A549 (cell line): Measurements from ENCODE around the gene PRR18. TPM values are rescaled to one million over a fixed set of nuclear protein-coding genes. Genes with fewer than 3 reads are reported as not detected.

Experiments
- ATAC-seq, 2 experiments: fragments of 200-7000 bp in 1 of 2; fragments of >200 bp in 1 of 2; cut with Nextera tagmentation in 1 of 2; cut with Tn5 transposase in 1 of 2; 3 replicates each; pipeline versions ENCODE4 v1.8.0 to v1.9.1; 2018 to 2020; ENCODE audit warnings: mild to moderate bottlenecking in 1 of 2, moderate library complexity in 1 of 2
- CTCF ChIA-PET: fragments of 300-600 bp; sonication (Branson Sonifier 250); formaldehyde crosslinking; extraction: SDS; loops from one replicate; lab custom pipeline; 2021; ENCODE audit warnings: antibody characterized with exemption, inconsistent platforms; lab: Yijun Ruan, JAX
- POLR2A ChIA-PET: fragments of 350-600 bp; formaldehyde crosslinking; extraction: SDS; loops from one replicate; lab custom pipeline; 2021; ENCODE audit warnings: antibody characterized with exemption, inconsistent platforms; lab: Yijun Ruan, JAX
- DNase-seq, 2 experiments: peaks; one replicate each; pipeline versions ENCODE4 v3.0.0 to v3.0.0-alpha.2; 2011 to 2016; ENCODE audit warnings: low read depth in 1 of 2, low spot score in 1 of 2
- FAIRE-seq: peaks from 2 replicates; lab custom pipeline; 2011; peaks lifted over from hg19 to GRCh38; lab: Jason Lieb, UNC
- H3K27ac ChIP-seq, 2 experiments: fragments of >200 bp; sonication (Bioruptor Twin); formaldehyde crosslinking; 3 replicates each; pipeline ENCODE4 v1.5.1; 2016 to 2017
- H3K4me1 ChIP-seq: fragments of >200 bp; sonication (Bioruptor Twin); formaldehyde crosslinking; 3 replicates; pipeline ENCODE4 v1.6.1; 2016
- H3K4me2 ChIP-seq: fragments of >200 bp; sonication (Bioruptor Twin); formaldehyde crosslinking; 3 replicates; pipeline ENCODE4 v1.6.1; 2016
- H3K4me3 ChIP-seq: fragments of >200 bp; sonication (Bioruptor Twin); formaldehyde crosslinking; 3 replicates; pipeline ENCODE4 v1.5.1; 2016
- H3K9me3 ChIP-seq: fragments of >200 bp; sonication (Bioruptor Twin); formaldehyde crosslinking; 3 replicates; pipeline ENCODE4 v1.6.1; 2016
- CBX2 ChIP-seq: fragments of 200-600 bp; sonication (generic); IDR thresholded peaks from 2 replicates; pipeline ENCODE4 v1.6.1; 2016; ENCODE audit warnings: low read depth, mild to moderate bottlenecking, borderline replicate concordance
- CEBPB ChIP-seq, 2 experiments: fragments of >200 bp in 1 of 2; sonication (Bioruptor Twin) in 1 of 2; formaldehyde crosslinking in 1 of 2; IDR thresholded peaks; 2 replicates each; pipeline ENCODE4 v1.6.1; 2012 to 2016
- CHD4 ChIP-seq: fragments of 200-600 bp; sonication (generic); IDR thresholded peaks from 2 replicates; pipeline ENCODE4 v1.6.1; 2016; ENCODE audit warnings: antibody characterized with exemption, mild to moderate bottlenecking, borderline replicate concordance
- ESRRA ChIP-seq: fragments of 150-350 bp; IDR thresholded peaks from 2 replicates; pipeline ENCODE4 v1.6.1; 2014; ENCODE audit warnings: mild to moderate bottlenecking, low read length, borderline replicate concordance
- FOXS1 ChIP-seq: fragments of 250-450 bp; sonication (Bioruptor Pico); IDR thresholded peaks from 2 replicates; pipeline ENCODE4 v1.5.0; 2020; ENCODE audit warnings: mild to moderate bottlenecking, moderate library complexity
- HDAC2 ChIP-seq: fragments of 200-600 bp; sonication (generic); IDR thresholded peaks from 2 replicates; pipeline ENCODE4 v1.6.1; 2016
- HOXA7 ChIP-seq: fragments of 250-450 bp; sonication (Bioruptor Pico); IDR thresholded peaks from 2 replicates; pipeline ENCODE4 v1.5.0; 2020; ENCODE audit warnings: mild to moderate bottlenecking, moderate library complexity
- KDM1A ChIP-seq: fragments of 200-600 bp; sonication (generic); IDR thresholded peaks from 2 replicates; pipeline ENCODE4 v1.6.1; 2016; ENCODE audit warnings: low read depth, mild to moderate bottlenecking
- MYC ChIP-seq: IDR thresholded peaks from 2 replicates; pipeline ENCODE4 v1.6.1; 2012; ENCODE audit warnings: mild to moderate bottlenecking, inconsistent platforms, low read length, improper control_type of control experiment, borderline replicate concordance
- NFE2L2 ChIP-seq: fragments of 150-350 bp; conservative IDR thresholded peaks from 2 replicates; pipeline ENCODE4 v1.6.1; 2014; ENCODE audit warnings: low read length
- NPAS2 ChIP-seq: fragments of 250-450 bp; sonication (Bioruptor Pico); IDR thresholded peaks from 2 replicates; pipeline ENCODE4 v1.8.0; 2022; ENCODE audit warnings: mild to moderate bottlenecking, moderate library complexity, borderline replicate concordance
- NR3C1 ChIP-seq: fragments of >200 bp; sonication (Bioruptor Twin); formaldehyde crosslinking; IDR thresholded peaks from 3 replicates; pipeline ENCODE4 v1.6.1; 2017
- POLR2AphosphoS2 ChIP-seq: conservative IDR thresholded peaks from 2 replicates; pipeline ENCODE4 v1.6.1; 2012; ENCODE audit warnings: low read length, improper control_type of control experiment, inconsistent platforms
- RFX5 ChIP-seq: fragments of 450-650 bp; IDR thresholded peaks from 2 replicates; pipeline ENCODE4 v1.7.1; 2014; ENCODE audit warnings: antibody characterized with exemption, mild to moderate bottlenecking, moderate library complexity
- SMC3 ChIP-seq: fragments of >200 bp; sonication (Bioruptor Twin); formaldehyde crosslinking; IDR thresholded peaks from 3 replicates; pipeline ENCODE4 v1.6.1; 2018; ENCODE audit warnings: inconsistent platforms
- TFCP2L1 ChIP-seq: fragments of 250-450 bp; sonication (Bioruptor Pico); IDR thresholded peaks from 2 replicates; pipeline ENCODE4 v1.5.0; 2021; ENCODE audit warnings: mild to moderate bottlenecking
- TP53 ChIP-seq: fragments of 250-450 bp; sonication (Bioruptor Pico); IDR thresholded peaks from 2 replicates; pipeline ENCODE4 v1.5.0; 2021; ENCODE audit warnings: mild to moderate bottlenecking, moderate library complexity
- ZC3H11A ChIP-seq: fragments of 450-650 bp; IDR thresholded peaks from 2 replicates; pipeline ENCODE4 v1.6.1; 2014; ENCODE audit warnings: antibody characterized with exemption, mild to moderate bottlenecking
- ZFP36 ChIP-seq: fragments of 450-650 bp; IDR thresholded peaks from 2 replicates; pipeline ENCODE4 v1.6.1; 2014; ENCODE audit warnings: borderline replicate concordance; ENCODE audit not compliant: partially characterized antibody
- WGBS: methylation state at CpG from one replicate; pipeline ENCODE4 v1.1.6; 2017; ENCODE audit errors: missing lambda C conversion rate; 5-methylcytosine and 5-hydroxymethylcytosine counted together
- polyA plus RNA-seq, 4 experiments: library from polyadenylated mRNA; depleted of rRNA in 3 of 4; stranded (reverse); fragments of >200 nt; fragmentation: RNase III in 1 of 4; extraction: RNeasy Plus Mini Kit Qiagen cat#74134 plus additional on column Dnase treatment in 1 of 4; gene quantifications; 2 replicates in 3 of 4; 3 replicates in 1 of 4; pipeline ENCODE4 v1.2.3, GENCODE V29; 2011 to 2017
- TF ChIP-seq, protein P1 (sequence below): fragments of 250-450 bp; sonication (Bioruptor Pico); IDR thresholded peaks from 2 replicates; pipeline ENCODE4 v1.5.0; 2021; ENCODE audit warnings: mild to moderate bottlenecking, moderate library complexity, borderline replicate concordance
- TF ChIP-seq, protein P2 (sequence below): IDR thresholded peaks from 2 replicates; pipeline ENCODE4 v1.6.1; 2012
- TF ChIP-seq, protein P3 (sequence below): fragments of >200 bp; sonication (Bioruptor Twin); formaldehyde crosslinking; IDR thresholded peaks from 3 replicates; pipeline ENCODE4 v1.6.1; 2016
- TF ChIP-seq, protein P4 (sequence below): fragments of >200 bp; sonication (Bioruptor Twin); formaldehyde crosslinking; IDR thresholded peaks from 3 replicates; pipeline ENCODE4 v1.5.1; 2016
- TF ChIP-seq, protein P5 (sequence below): IDR thresholded peaks from 2 replicates; pipeline ENCODE4 v1.6.1; 2012; ENCODE audit warnings: low read depth, borderline replicate concordance

The PRR18 gene
- polyA plus RNA-seq, 2 of the 4 experiments (the other 2 are of a cell fraction) = 0.08 to 0.13 TPM

DNA sequence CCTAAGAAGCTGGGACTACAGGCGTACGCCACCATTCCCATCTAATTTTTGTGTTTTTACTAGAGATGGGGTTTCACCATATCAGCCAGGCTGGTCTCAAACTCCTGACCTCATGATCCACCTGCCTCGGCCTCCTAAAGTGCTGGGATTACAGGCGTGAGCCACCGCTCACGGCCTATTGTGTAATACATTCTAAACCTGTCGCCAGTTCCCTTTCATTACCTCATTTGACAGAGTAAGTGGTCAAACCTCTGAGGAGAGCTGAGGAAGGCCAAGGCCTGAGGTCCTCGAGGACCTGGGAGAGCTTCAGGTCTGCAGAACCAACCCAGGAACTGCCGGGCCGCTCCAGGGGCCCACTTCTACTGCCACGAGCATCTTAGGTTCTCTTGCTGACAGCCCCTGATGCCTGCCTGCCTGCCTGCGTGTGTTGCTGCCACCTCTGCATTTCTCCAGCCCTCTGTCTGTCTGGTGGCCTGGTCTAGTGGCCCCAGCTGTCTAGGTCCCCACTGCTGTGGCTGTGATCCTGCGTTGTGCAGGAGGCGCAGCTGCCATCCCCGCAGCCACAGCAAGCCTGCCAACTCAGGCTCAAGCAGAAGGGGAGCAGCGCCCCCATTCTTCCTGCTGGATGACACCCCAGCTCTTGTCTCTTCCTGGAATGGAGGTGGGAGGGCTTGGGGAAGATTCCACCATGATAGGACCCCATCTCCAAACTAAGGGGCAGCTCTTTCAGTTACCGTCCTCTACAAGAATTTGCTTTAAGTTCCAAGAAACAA, 45.3 kb downstream of the PRR18 start (continued):
- TF ChIP-seq, protein P1, sequence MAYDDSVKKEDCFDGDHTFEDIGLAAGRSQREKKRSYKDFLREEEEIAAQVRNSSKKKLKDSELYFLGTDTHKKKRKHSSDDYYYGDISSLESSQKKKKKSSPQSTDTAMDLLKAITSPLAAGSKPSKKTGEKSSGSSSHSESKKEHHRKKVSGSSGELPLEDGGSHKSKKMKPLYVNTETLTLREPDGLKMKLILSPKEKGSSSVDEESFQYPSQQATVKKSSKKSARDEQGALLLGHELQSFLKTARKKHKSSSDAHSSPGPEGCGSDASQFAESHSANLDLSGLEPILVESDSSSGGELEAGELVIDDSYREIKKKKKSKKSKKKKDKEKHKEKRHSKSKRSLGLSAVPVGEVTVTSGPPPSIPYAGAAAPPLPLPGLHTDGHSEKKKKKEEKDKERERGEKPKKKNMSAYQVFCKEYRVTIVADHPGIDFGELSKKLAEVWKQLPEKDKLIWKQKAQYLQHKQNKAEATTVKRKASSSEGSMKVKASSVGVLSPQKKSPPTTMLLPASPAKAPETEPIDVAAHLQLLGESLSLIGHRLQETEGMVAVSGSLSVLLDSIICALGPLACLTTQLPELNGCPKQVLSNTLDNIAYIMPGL (CRISPR knock-in tag) = no peak
- TF ChIP-seq, protein P2, sequence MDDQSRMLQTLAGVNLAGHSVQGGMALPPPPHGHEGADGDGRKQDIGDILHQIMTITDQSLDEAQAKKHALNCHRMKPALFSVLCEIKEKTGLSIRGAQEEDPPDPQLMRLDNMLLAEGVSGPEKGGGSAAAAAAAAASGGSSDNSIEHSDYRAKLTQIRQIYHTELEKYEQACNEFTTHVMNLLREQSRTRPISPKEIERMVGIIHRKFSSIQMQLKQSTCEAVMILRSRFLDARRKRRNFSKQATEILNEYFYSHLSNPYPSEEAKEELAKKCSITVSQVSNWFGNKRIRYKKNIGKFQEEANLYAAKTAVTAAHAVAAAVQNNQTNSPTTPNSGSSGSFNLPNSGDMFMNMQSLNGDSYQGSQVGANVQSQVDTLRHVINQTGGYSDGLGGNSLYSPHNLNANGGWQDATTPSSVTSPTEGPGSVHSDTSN = no peak
- no peak for TF ChIP-seq RFX5
- no peak for TF ChIP-seq NR3C1
- TF ChIP-seq FOXS1 (CRISPR knock-in tag) = no peak
- no peak for TF ChIP-seq KDM1A

DNA sequence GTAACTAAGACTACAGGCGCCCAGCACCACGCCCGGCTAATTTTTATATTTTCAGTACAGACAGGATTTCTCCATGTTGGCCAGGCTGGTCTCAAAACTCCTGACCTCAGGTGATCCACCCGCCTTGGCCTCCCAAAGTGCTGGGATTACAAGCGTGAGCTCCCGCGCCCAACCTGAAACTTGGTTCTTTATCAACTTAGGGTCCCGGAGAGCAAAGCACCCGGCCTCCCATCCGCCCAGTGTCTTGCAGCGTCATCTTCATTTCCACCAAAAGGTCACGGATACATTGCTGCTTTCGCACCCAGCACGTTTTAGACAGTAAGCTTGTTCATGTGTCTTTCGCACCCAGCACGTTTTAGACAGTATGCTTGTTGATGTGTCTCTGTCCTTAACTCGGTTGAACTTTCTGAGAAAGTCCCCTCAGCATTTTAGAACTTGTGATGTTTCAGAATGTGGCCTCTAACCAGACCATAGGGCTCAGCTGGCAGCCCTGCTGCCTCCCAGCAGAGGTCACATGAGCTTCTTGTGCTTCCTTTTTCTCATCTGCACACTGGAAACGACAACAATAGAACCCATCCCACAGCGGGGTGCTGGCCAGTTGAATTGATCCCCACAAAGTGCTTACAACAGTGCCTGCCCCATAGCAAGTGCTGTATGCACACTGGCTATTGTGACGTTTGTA, 48.8 kb downstream of the PRR18 start:
- ATAC-seq (no peak), FAIRE-seq (no peak), DNase-seq (no peak)
- no peak for TF ChIP-seq TFCP2L1
- TF ChIP-seq KDM1A = no peak
- TF ChIP-seq HOXA7 (CRISPR knock-in tag) = no peak
- no peak for TF ChIP-seq CEBPB (IDR thresholded peaks at IDR 0.05)
- TF ChIP-seq, protein P3, sequence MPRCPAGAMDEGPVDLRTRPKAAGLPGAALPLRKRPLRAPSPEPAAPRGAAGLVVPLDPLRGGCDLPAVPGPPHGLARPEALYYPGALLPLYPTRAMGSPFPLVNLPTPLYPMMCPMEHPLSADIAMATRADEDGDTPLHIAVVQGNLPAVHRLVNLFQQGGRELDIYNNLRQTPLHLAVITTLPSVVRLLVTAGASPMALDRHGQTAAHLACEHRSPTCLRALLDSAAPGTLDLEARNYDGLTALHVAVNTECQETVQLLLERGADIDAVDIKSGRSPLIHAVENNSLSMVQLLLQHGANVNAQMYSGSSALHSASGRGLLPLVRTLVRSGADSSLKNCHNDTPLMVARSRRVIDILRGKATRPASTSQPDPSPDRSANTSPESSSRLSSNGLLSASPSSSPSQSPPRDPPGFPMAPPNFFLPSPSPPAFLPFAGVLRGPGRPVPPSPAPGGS = no peak
- TF ChIP-seq CHD4 = no peak
- TF ChIP-seq CBX2 = no peak
- no peak for TF ChIP-seq MYC
- TF ChIP-seq ZFP36 = no peak
- TF ChIP-seq HDAC2 = no peak
- TF ChIP-seq NFE2L2 = no peak
- WGBS = 67% methylated on average over 20 of the region's 20 CpGs
- ChIA-PET POLR2A (no interaction called here), CTCF (no interaction called here)
- Histone ChIP-seq H3K27ac (no peak overlapping the region), H3K4me1 (no peaks in the 10 kb centered on the region), H3K4me2 (no peak overlapping the region), H3K4me3 (no peak overlapping the region), H3K9me3 (no peaks in the 10 kb centered on the region)

DNA sequence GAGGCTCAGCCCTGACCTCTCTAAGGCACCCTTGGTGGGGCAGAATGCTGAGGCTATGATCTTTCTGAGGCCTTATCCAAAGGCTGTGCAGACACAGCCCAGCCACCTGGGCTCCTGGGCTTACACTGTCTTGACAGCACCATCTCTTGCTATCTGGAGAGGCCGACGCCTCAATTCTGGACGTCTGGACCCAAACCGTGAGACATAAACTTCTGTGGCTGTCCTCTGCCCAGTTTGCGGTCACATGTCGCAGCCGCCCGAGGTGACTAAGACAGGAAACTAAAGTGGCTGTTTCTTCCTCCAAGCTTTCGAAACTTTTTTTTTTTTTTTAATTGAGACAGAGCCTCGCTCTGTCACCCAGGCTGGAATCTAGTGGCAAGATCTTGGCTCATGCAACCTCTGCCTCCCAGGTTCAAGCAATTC, 49.3 kb downstream of the PRR18 start:
- ChIA-PET POLR2A (no interaction called here), CTCF (no interaction called here)
- no peak overlapping the region for H3K4me3 ChIP-seq
- H3K9me3 ChIP-seq = no peaks in the 10 kb centered on the region
- H3K4me1 ChIP-seq = no peaks in the 10 kb centered on the region
- DNase-seq (no peak), FAIRE-seq (no peak), ATAC-seq (no peak; a peak in 1 of 6 replicates)
- 88% methylated on average over 10 of the region's 10 CpGs for WGBS
- no peak for TF ChIP-seq ESRRA
- TF ChIP-seq ZC3H11A = no peak
- TF ChIP-seq, protein P4, sequence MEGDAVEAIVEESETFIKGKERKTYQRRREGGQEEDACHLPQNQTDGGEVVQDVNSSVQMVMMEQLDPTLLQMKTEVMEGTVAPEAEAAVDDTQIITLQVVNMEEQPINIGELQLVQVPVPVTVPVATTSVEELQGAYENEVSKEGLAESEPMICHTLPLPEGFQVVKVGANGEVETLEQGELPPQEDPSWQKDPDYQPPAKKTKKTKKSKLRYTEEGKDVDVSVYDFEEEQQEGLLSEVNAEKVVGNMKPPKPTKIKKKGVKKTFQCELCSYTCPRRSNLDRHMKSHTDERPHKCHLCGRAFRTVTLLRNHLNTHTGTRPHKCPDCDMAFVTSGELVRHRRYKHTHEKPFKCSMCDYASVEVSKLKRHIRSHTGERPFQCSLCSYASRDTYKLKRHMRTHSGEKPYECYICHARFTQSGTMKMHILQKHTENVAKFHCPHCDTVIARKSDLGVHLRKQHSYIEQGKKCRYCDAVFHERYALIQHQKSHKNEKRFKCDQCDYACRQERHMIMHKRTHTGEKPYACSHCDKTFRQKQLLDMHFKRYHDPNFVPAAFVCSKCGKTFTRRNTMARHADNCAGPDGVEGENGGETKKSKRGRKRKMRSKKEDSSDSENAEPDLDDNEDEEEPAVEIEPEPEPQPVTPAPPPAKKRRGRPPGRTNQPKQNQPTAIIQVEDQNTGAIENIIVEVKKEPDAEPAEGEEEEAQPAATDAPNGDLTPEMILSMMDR = no peak
- TF ChIP-seq CBX2 = no peak
- TF ChIP-seq TP53 (CRISPR knock-in tag) = no peak
- TF ChIP-seq, protein P5, sequence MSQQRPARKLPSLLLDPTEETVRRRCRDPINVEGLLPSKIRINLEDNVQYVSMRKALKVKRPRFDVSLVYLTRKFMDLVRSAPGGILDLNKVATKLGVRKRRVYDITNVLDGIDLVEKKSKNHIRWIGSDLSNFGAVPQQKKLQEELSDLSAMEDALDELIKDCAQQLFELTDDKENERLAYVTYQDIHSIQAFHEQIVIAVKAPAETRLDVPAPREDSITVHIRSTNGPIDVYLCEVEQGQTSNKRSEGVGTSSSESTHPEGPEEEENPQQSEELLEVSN = no peak
- TF ChIP-seq POLR2AphosphoS2 = no peak
- TF ChIP-seq, protein P2 = no peak
- no peak for TF ChIP-seq SMC3
- no peak for TF ChIP-seq NPAS2 (CRISPR knock-in tag)
- TF ChIP-seq ZFP36 = no peak
- no peak overlapping the region for H3K27ac ChIP-seq
- H3K4me2 ChIP-seq = no peak overlapping the region
